MM.1S (cell line): ENCODE measurements around the gene PPP6R2.
A peak's percentile ranks its signal among the peaks of the same experiment; 100 is the strongest.

ENCODE experiments used
- EZH2phosphoT487 ChIP-seq: fragments of 300-600 bp; sonication (generic); IDR thresholded peaks from 2 replicates; pipeline ENCODE4 v1.6.1; 2018; ENCODE audit warnings: antibody characterized with exemption, low read length
- TF ChIP-seq, protein P1 (sequence below): fragments of 300-600 bp; sonication (generic); IDR thresholded peaks from 2 replicates; pipeline ENCODE4 v1.5.1; 2016; ENCODE audit warnings: antibody characterized with exemption, low read length, mixed read lengths

DNA sequence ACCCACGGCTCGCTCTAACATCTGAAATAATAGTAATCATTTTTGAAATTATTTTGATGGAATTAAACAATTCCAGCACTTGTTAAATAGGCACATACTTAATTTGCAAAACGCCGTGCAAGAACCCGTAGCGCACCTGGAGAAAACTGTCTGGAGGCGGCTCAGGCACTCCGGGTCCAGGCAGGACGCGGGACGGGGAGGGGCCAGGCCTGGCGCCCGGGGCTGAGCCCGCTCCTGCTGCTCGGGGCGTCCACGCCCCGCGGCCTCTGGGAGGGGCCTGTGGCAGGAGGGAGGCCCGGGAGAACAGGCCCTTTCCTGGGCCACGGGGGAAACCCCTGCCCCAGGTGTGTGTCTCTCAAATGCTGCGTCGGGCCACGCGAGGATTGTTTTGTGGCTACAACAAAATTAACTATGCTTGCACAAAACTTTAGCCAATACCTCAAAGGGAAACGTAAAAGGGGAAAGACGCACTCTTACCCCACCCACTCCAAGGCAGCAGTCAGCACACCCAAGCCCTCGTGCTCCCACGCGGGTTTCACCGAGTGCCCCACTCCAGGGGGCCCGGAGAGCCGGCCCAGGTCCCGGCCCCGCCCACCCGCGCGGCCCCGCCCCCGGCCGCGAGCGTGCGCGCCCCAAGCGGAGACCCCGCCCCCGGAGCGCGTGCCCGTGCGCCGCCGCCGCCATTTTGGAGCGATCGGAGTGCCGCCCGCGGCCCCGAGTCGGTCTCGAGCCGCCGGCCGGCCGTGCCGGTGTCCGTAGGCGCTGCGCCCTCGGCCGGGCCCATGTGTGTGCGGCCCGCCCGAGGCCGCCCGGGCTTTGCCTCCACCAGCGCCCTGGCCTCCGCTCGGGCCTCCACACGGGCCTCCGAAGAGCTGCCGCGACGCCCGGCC, at the start of gene PPP6R2:
- no peak for TF ChIP-seq EZH2phosphoT487
- TF ChIP-seq, protein P1, sequence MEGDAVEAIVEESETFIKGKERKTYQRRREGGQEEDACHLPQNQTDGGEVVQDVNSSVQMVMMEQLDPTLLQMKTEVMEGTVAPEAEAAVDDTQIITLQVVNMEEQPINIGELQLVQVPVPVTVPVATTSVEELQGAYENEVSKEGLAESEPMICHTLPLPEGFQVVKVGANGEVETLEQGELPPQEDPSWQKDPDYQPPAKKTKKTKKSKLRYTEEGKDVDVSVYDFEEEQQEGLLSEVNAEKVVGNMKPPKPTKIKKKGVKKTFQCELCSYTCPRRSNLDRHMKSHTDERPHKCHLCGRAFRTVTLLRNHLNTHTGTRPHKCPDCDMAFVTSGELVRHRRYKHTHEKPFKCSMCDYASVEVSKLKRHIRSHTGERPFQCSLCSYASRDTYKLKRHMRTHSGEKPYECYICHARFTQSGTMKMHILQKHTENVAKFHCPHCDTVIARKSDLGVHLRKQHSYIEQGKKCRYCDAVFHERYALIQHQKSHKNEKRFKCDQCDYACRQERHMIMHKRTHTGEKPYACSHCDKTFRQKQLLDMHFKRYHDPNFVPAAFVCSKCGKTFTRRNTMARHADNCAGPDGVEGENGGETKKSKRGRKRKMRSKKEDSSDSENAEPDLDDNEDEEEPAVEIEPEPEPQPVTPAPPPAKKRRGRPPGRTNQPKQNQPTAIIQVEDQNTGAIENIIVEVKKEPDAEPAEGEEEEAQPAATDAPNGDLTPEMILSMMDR, result 0 out of 2 replicates have a peak, but pooled peaks have one; percentile 1
